HG02610 (cell line): Measurements from ENCODE around the gene SMIM11.
"Not testable (repeated sequence)": the region's sequence is repeated elsewhere in the genome, so short reads cannot be mapped to it uniquely, and the experiment has no call there.

Source experiments
- ATAC-seq: cut with Tn5 transposase; IDR thresholded peaks from one replicate; pipeline ENCODE4 v1.9.1; 2021; ENCODE audit warnings: mild to moderate bottlenecking, moderate library complexity; ENCODE audit not compliant: unreplicated experiment

Gene SMIM11

GRCh38 chr21:34354836-34355235, 20.5 kb upstream of the SMIM11 start:
- no peak for ATAC-seq

DNA sequence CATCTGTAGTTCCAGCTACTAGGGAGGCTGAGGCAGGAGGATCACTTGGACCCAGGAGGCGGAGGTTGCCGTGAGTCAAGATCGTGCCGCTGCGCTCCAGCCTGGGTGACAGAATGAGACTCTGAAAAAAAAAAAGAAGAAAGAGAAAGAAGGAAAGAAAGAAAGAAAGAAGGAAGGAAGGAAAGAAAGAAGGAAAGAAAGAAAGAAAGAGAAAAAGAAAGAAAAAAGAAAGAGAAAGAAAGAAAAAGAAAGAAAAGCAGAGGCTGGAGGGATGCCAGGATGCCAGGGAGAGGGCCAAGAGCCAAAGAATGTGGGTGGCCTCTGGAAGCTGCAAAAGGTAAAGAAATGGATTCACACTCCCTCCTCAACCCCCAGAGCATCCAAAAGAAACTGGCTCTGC, 19.7 kb upstream of the SMIM11 start:
- no peak for ATAC-seq

DNA sequence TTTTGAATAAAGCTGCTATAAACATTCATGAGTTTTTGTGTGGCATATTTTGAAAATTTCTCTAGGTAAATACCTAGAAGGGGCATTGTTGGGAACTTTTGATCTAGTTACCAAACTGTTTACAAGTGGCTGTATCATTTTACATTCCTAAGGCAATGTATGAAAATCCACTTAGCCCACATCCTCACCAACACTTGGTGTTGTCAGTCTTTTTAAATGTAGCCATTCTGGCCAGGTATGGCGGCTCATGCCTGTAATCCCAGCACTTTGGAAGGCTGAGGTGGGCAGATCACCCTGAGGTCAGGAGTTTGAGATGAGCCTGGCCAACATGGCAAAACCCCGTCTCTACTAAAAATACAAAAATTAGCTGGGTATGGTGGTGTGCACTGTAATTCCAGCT, 17.4 kb upstream of the SMIM11 start:
- no peak for ATAC-seq

GRCh38 chr21:34358866-34359265, 16.4 kb upstream of the SMIM11 start:
- ATAC-seq: no peak

GRCh38 chr21:34360488-34361241, 14.6 kb upstream of the SMIM11 start:
- no peak for ATAC-seq

DNA sequence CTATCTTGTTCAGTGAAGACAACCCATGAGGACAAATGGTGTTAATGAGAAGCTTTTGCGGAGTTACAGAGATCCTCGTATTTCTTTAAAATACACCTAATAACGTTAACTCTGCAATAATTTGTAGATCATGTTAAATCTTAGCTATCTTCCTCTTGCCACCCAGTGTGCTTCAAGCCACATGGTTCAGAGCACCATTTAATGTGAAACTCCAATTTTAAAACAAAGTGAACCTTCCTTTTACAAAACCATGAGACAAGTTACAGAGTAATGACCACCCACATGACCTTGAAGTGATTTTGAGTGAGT, 13.2 kb upstream of the SMIM11 start:
- no peak for ATAC-seq

GRCh38 chr21:34362670-34363069, 12.6 kb upstream of the SMIM11 start:
- ATAC-seq: no peak

GRCh38 chr21:34363733-34364132, 11.6 kb upstream of the SMIM11 start, which contains the start of gene KCNE2:
Gene KCNE2, plus strand, starts transcription at chr21:34364006. Its CDS starts 6,473 bp downstream, at chr21:34370479.
- no peak for ATAC-seq

DNA sequence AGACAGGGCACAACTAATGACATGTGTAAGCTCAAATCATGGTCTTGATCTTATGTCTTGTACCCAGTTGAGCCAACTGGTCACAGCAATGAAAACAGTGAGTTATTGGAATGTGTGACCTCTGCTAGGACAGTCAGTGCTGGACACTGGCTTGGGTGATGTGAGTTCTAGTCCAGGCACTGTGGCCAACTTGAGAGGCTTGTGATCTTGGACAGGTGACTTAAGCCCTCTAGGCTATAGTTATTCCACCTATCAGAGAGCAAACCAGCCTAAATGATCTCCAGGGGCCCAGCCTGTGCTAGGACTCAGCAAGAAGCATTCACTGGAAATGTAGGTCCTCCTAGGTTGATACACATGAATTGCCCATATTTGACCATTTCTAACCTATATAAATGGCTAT, 10.4 kb upstream of the SMIM11 start:
- no peak for ATAC-seq

- ATAC-seq: no peak
Observed at GRCh38 chr21:34365809-34366208, 9.5 kb upstream of the SMIM11 start.

GRCh38 chr21:34367320-34367935, 7.9 kb upstream of the SMIM11 start:
- ATAC-seq: no peak

GRCh38 chr21:34369741-34370140, 5.6 kb upstream of the SMIM11 start:
- no peak for ATAC-seq

DNA sequence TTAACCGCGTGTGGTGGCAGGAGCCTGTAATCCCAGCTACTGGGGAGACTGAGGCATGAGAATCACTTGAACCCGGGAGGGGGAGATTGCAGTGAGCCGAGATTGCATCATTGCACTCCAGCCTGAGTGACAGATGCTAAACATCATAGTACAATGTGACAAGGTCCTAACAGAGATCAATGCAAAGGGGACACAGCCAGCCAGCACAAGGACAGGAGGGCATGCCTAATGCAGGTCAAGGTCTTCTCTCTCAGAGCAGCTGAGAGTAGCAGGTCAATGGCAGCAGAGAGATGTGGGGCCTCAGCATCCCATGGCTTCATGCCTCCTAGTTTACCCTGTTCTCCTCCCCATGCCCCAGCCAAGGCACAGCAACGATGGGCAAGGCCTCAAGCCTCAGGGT, 3.0 kb upstream of the SMIM11 start:
- ATAC-seq: no peak

DNA sequence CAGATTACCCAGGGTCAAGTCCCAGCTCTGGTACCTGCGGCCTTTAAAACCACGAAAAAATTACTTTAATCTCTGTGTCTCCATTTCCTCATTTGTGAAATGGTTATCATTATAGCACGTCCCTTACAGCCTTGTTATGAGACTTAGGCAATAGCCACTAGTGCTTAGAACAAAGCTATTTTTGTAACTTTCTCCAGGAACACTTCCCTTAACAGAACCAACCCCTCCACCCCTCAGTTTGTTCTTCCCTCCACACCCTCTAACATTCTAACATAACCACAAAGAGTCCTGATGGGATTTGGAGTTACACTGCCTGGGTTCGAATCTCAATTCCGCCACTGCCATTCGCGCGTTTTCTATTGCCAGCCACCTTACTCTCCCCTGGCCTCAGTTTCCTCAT, 845 bp upstream of the SMIM11 start:
- not testable (repeated sequence) for ATAC-seq

DNA sequence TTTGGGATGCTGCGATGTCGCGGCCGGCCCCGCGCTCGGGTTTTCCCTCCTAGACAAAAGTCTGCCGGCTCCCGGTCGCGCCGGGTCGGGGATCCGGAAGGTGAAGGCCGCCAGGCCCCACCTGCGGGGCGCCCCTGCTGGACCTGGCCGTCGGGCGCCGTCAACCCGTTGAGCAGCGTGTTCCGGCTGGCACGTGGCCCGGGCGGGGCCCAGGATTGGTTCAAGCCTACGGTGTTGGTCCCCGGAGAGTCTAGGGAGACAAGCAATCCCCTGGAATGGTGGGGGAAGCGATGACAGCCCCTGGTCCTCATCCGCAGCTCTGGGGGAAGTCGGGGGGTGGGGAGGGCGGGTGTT, 289 bp downstream of the SMIM11 start:
- ATAC-seq: peak; percentile 71

DNA sequence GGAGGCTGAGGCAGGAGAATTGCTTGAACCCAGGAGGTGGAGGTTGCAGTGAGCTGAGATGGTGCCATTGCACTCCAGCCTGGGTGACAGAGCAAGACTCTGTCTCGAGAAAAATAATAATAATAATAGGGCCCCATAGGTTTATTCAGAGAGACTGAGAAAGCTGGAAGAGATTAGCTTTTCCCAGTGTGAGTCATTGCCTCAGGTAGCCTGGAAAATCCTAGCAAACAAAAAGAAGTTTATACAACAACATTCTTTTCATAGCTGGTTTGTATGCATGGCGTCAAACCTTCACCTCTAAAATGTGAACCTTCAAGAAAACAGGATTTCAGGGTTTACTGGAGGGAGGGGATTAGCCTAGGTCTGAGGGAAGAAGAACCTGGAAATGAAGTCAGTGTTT, 7.8 kb downstream of the SMIM11 start:
- ATAC-seq: not testable (repeated sequence)

DNA sequence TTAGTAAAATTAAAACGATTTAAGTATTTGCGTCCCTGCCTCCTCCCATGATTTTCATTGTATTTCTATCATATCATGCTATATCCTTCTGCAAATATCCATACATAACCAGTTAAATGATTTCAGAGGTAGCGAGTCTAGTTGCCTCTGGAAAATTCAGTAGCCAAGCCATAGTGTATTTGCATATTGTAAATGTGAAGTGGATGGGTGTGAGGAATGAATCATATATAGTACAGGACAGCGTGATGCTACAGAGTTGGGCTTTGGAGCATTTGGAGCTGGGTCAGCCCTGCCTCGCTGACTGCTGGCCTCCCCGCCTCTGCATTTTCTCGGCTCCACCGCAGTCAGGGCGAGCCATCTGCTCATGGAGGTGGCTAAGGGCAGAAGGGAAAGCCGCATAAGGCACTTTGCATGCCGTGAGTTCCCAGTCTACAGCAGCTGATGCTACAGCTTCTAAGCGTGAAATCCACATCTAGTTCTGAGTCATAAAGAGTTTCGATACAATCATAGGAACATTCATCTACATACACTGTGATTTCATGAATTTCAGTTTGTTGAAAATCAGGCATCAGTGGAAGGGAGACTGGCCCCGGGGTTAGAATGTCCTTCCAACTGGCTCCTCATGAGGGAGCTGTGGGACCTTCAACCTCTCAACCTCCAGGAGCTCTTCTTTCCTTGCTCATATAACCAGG, 8.6 kb downstream of the SMIM11 start:
- ATAC-seq: peak; percentile 56

- not testable (repeated sequence) for ATAC-seq
Observed at GRCh38 chr21:34400522-34400921, 25.2 kb downstream of the SMIM11 start.

GRCh38 chr21:34404742-34405141, 29.4 kb downstream of the SMIM11 start:
- not testable (repeated sequence) for ATAC-seq

- not testable (repeated sequence) for ATAC-seq
Observed at GRCh38 chr21:34405686-34406085, 30.4 kb downstream of the SMIM11 start.

DNA sequence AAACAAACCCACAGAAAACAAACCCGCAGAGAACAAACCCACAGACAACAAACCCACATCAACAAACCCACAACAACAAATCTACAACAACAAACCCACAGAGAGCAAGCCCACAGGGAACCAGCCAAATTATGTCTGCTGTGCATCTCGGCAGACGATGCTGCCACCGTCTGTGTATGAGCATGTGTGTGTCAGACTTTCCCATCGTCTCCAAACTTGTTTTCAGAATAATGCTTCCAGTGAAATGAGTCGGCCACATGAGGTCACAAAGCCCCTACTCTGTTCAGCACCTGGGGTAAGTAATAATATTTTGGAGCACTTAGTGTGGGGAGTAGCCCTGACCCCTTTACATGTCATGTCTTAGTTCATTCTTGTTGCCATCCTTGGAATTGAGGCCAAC, 30.8 kb downstream of the SMIM11 start:
- ATAC-seq: not testable (repeated sequence)

GRCh38 chr21:34406676-34407075, 31.4 kb downstream of the SMIM11 start:
- ATAC-seq: not testable (repeated sequence)
